Fibroblast of lung (primary cell): ENCODE measurements around the gene SYN1. TPM values are rescaled to one million over a fixed set of nuclear protein-coding genes. Genes with fewer than 3 reads are reported as not detected.

Experiments
- DNase-seq, 2 donors: peaks; one replicate each; pipeline versions ENCODE4 v3.0.0 to v3.0.0-alpha.2; 2010; ENCODE audit warnings: low read depth in 2 of 2
- H2AFZ ChIP-seq: 2 replicates; pipeline ENCODE4 v1.5.1; 2012; ENCODE audit warnings: low read length, control low read depth, inconsistent platforms
- H3K27ac ChIP-seq: 2 replicates; pipeline ENCODE4 v1.5.1; 2011; ENCODE audit warnings: low read length, control low read depth; ENCODE audit not compliant: insufficient read depth
- H3K27me3 ChIP-seq: 2 replicates; pipeline ENCODE4 v1.5.1; 2011; ENCODE audit warnings: mild to moderate bottlenecking, low read length; ENCODE audit not compliant: control insufficient read depth, insufficient read depth
- H3K36me3 ChIP-seq: 2 replicates; pipeline ENCODE4 v1.5.1; 2011; ENCODE audit warnings: low read length; ENCODE audit not compliant: control insufficient read depth, insufficient read depth
- H3K4me1 ChIP-seq: 2 replicates; pipeline ENCODE4 v1.5.1; 2011; ENCODE audit warnings: low read length; ENCODE audit not compliant: control insufficient read depth, insufficient read depth; ENCODE audit errors: extremely low read depth
- H3K4me2 ChIP-seq: 2 replicates; pipeline ENCODE4 v1.5.1; 2011; ENCODE audit warnings: low read length, control low read depth; ENCODE audit not compliant: insufficient read depth; ENCODE audit errors: extremely low read depth
- H3K4me3 ChIP-seq, 4 experiments: fragments of 200-600 bp in 1 of 4; sonication (generic) in 1 of 4; replicated peaks in 1 of 4; 2 replicates each; pipeline ENCODE4 v1.5.1; 2011 to 2016; ENCODE audit warnings: low read length in 4 of 4, low read depth in 3 of 4, mild to moderate bottlenecking in 3 of 4, control low read depth in 2 of 4, inconsistent platforms in 1 of 4, mixed read lengths in 1 of 4; ENCODE audit not compliant: insufficient read depth in 1 of 4; ENCODE audit errors: control extremely low read depth in 1 of 4
- H3K79me2 ChIP-seq: 2 replicates; pipeline ENCODE4 v1.5.1; 2012; ENCODE audit warnings: mild to moderate bottlenecking, low read length, inconsistent platforms; ENCODE audit not compliant: control insufficient read depth, insufficient read depth
- H3K9ac ChIP-seq: 2 replicates; pipeline ENCODE4 v1.5.1; 2011; ENCODE audit warnings: mild to moderate bottlenecking, low read length, control low read depth; ENCODE audit not compliant: insufficient read depth
- H3K9me3 ChIP-seq: 2 replicates; pipeline ENCODE4 v1.5.1; 2012; ENCODE audit warnings: low read depth, low read length; ENCODE audit not compliant: control insufficient read depth, insufficient read depth
- H4K20me1 ChIP-seq: 2 replicates; pipeline ENCODE4 v1.5.1; 2011; ENCODE audit warnings: low read length; ENCODE audit not compliant: control insufficient read depth, insufficient read depth; ENCODE audit errors: extremely low read depth
- EZH2 ChIP-seq: IDR thresholded peaks from 2 replicates; pipeline ENCODE4 v1.5.1; 2012; ENCODE audit warnings: low read length, control low read depth, mild to moderate bottlenecking; ENCODE audit errors: missing control alignments
- polyA plus RNA-seq, 2 donors: library from polyadenylated mRNA; depleted of rRNA in 1 of 2; stranded (reverse) in 1 of 2; unstranded in 1 of 2; fragments of >200 nt; gene quantifications; 2 replicates each; pipeline ENCODE4 v1.2.1, GENCODE V29; 2011 to 2012; ENCODE audit warnings: missing spikeins in 1 of 2
- total RNA-seq: library from RNA; depleted of rRNA; stranded (reverse); fragments of >200 nt; gene quantifications from 2 replicates; pipeline ENCODE4 v1.2.1, GENCODE V29; 2014
- TF ChIP-seq, protein P1 (sequence below), 2 donors: IDR thresholded peaks in 1 of 2; conservative IDR thresholded peaks in 1 of 2; 1 replicate in 1 of 2; 2 replicates in 1 of 2; pipeline ENCODE4 v1.5.1; 2011 to 2012; ENCODE audit warnings: low read length in 2 of 2, control low read depth in 1 of 2, inconsistent platforms in 1 of 2, low read depth in 1 of 2, mild to moderate bottlenecking in 1 of 2

The SYN1 gene
- total and polyA plus RNA-seq, 2 donors (not counting 1 experiment from before 2014, with no cell fraction given), result 0.17 to 0.56 TPM

- TF ChIP-seq EZH2, result no peak
- TF ChIP-seq, protein P1, sequence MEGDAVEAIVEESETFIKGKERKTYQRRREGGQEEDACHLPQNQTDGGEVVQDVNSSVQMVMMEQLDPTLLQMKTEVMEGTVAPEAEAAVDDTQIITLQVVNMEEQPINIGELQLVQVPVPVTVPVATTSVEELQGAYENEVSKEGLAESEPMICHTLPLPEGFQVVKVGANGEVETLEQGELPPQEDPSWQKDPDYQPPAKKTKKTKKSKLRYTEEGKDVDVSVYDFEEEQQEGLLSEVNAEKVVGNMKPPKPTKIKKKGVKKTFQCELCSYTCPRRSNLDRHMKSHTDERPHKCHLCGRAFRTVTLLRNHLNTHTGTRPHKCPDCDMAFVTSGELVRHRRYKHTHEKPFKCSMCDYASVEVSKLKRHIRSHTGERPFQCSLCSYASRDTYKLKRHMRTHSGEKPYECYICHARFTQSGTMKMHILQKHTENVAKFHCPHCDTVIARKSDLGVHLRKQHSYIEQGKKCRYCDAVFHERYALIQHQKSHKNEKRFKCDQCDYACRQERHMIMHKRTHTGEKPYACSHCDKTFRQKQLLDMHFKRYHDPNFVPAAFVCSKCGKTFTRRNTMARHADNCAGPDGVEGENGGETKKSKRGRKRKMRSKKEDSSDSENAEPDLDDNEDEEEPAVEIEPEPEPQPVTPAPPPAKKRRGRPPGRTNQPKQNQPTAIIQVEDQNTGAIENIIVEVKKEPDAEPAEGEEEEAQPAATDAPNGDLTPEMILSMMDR (conservative IDR thresholded peaks at IDR 0.05 in 1 of 2, IDR thresholded peaks at IDR 0.05 in 1 of 2; ENCODE audit: low read depth in 1 of 2, low read length in 2 of 2), result no peak
- Histone ChIP-seq H4K20me1 (no peaks in the 10 kb centered on the region), H3K4me2 (no peak overlapping the region), H3K4me3 (no peak overlapping the region), H2AFZ (no peak overlapping the region), H3K9me3 (no peaks in the 10 kb centered on the region), H3K79me2 (peaks cover 25% of the 10 kb centered on the region), H3K9ac (no peak overlapping the region), H3K27me3 (no peaks in the 10 kb centered on the region), H3K36me3 (peaks cover 3% of the 10 kb centered on the region), H3K4me1 (no peaks in the 10 kb centered on the region), H3K27ac (no peak overlapping the region)
- no peak for DNase-seq
Observed at GRCh38 chrX:47587091-47587891, 32.4 kb downstream of the SYN1 start.

GRCh38 chrX:47586043-47586787 is 33.4 kb downstream of the SYN1 start:
- Histone ChIP-seq H3K36me3 (peaks cover 3% of the 10 kb centered on the region), H3K9me3 (no peaks in the 10 kb centered on the region), H3K4me3 (peak overlapping the region in 1 of 4 experiments; percentile 73), H4K20me1 (no peaks in the 10 kb centered on the region), H3K4me1 (no peaks in the 10 kb centered on the region), H3K4me2 (peak overlapping the region; percentile 25), H2AFZ (no peak overlapping the region), H3K27me3 (no peaks in the 10 kb centered on the region), H3K9ac (no peak overlapping the region), H3K27ac (no peak overlapping the region), H3K79me2 (peaks cover 26% of the 10 kb centered on the region)
- DNase-seq, result no peak
- TF ChIP-seq, protein P1 (conservative IDR thresholded peaks at IDR 0.05 in 1 of 2, IDR thresholded peaks at IDR 0.05 in 1 of 2; ENCODE audit: low read depth in 1 of 2, low read length in 2 of 2), result no peak
- no peak for TF ChIP-seq EZH2

DNA sequence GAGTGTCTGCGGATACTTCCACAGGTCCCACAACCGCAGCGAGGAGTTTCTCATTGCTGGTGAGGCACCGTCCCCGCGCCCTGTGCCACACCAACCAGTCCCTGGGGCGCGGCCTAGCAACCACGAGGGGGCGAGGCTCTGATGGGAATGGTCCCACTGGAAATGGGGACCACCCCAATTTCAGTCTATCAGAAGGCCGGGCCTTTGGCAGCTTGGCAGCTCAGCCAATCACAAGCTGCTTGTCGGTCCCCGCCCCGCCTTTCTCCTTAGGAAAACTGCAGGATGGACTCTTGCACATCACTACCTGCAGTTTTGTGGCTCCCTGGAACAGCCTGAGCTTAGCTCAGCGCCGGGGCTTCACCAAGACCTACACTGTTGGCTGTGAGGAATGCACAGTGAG is 34.4 kb downstream of the SYN1 start:
- Histone ChIP-seq H3K4me2 (peak overlapping the region; percentile 85), H3K4me1 (no peaks in the 10 kb centered on the region), H3K4me3 (peak overlapping the region in 1 of 4 experiments; percentile 73), H3K27ac (no peak overlapping the region), H3K36me3 (peaks cover 3% of the 10 kb centered on the region), H2AFZ (no peak overlapping the region), H4K20me1 (no peaks in the 10 kb centered on the region), H3K79me2 (peaks cover 26% of the 10 kb centered on the region), H3K9ac (no peak overlapping the region), H3K27me3 (no peaks in the 10 kb centered on the region), H3K9me3 (no peaks in the 10 kb centered on the region)
- no peak for DNase-seq
- TF ChIP-seq, protein P1 (conservative IDR thresholded peaks at IDR 0.05 in 1 of 2, IDR thresholded peaks at IDR 0.05 in 1 of 2; ENCODE audit: low read depth in 1 of 2, low read length in 2 of 2), result no peak
- TF ChIP-seq EZH2, result no peak
